GM23248 (cell line): ENCODE data around the gene CDCP2.

Experiments used
- EZH2 ChIP-seq: fragments of 200-600 bp; sonication (generic); IDR thresholded peaks from 2 replicates; pipeline ENCODE4 v1.6.1; 2018; ENCODE audit warnings: antibody characterized with exemption, mild to moderate bottlenecking; ENCODE audit not compliant: insufficient read depth, poor library complexity, severe bottlenecking
- EZH2phosphoT487 ChIP-seq: fragments of 200-600 bp; sonication (generic); IDR thresholded peaks from 2 replicates; pipeline ENCODE4 v1.6.1; 2018; ENCODE audit warnings: antibody characterized with exemption, moderate library complexity, mild to moderate bottlenecking, low read depth; ENCODE audit not compliant: insufficient read depth

GRCh38 chr1:54124472-54124871, 28.3 kb downstream of the CDCP2 start:
- TF ChIP-seq EZH2 (no peak), EZH2phosphoT487 (no peak)
